ENCODE results near the gene FOXP1. TPM values are rescaled to one million over a fixed set of nuclear protein-coding genes. Genes with fewer than 3 reads are reported as not detected.

The FOXP1 gene
- total and polyA plus RNA-seq, 9 donors: 17.6 to 28.2 (median 20.5) TPM

GRCh38 chr3:71033681-71034220, 549.8 kb downstream of the FOXP1 start:
- 90% methylated on average over 7 of the region's 9 CpGs for WGBS (ENCODE audit: insufficient coverage)
- H3K9me3 ChIP-seq (replicated peaks; ENCODE audit: control insufficient read depth, low read depth, low read length): no peaks in the 10 kb centered on the region
- H3K4me1 ChIP-seq (ENCODE audit: control insufficient read depth, insufficient read depth, low read length): peaks cover 11% of the 10 kb centered on the region
- no peak overlapping the region for H3K27ac ChIP-seq (ENCODE audit: low read length)
- no peaks in the 10 kb centered on the region for H3K27me3 ChIP-seq (ENCODE audit: control insufficient read depth, insufficient read depth, low read length)
- no peak overlapping the region for H3K4me3 ChIP-seq (ENCODE audit: low read length)
- H3K36me3 ChIP-seq (ENCODE audit: control insufficient read depth, insufficient read depth, low read length): peaks cover 31% of the 10 kb centered on the region
- no peak for DNase-seq

GRCh38 chr3:71031914-71032521, 551.5 kb downstream of the FOXP1 start:
- no peak for DNase-seq
- no CpG with 5 or more reads among the region's 13 CpGs for WGBS (ENCODE audit: insufficient coverage)
- Histone ChIP-seq H3K27me3 (ENCODE audit: control insufficient read depth, insufficient read depth, low read length) (no peaks in the 10 kb centered on the region), H3K27ac (ENCODE audit: low read length) (no peak overlapping the region), H3K9me3 (replicated peaks; ENCODE audit: control insufficient read depth, low read depth, low read length) (no peaks in the 10 kb centered on the region), H3K4me3 (ENCODE audit: low read length) (no peak overlapping the region), H3K4me1 (ENCODE audit: control insufficient read depth, insufficient read depth, low read length) (peaks cover 11% of the 10 kb centered on the region), H3K36me3 (ENCODE audit: control insufficient read depth, insufficient read depth, low read length) (peaks cover 20% of the 10 kb centered on the region)

GRCh38 chr3:71031181-71031580, 552.3 kb downstream of the FOXP1 start:
- DNase-seq: peak; percentile 45
- no peaks in the 10 kb centered on the region for H3K27me3 ChIP-seq (ENCODE audit: control insufficient read depth, insufficient read depth, low read length)
- H3K36me3 ChIP-seq (ENCODE audit: control insufficient read depth, insufficient read depth, low read length): peaks cover 20% of the 10 kb centered on the region
- H3K27ac ChIP-seq (ENCODE audit: low read length): no peak overlapping the region
- peaks cover 11% of the 10 kb centered on the region for H3K4me1 ChIP-seq (ENCODE audit: control insufficient read depth, insufficient read depth, low read length)
- no peak overlapping the region for H3K4me3 ChIP-seq (ENCODE audit: low read length)
- no CpG with 5 or more reads among the region's 1 CpG for WGBS (ENCODE audit: insufficient coverage)
- no peaks in the 10 kb centered on the region for H3K9me3 ChIP-seq (replicated peaks; ENCODE audit: control insufficient read depth, low read depth, low read length)

GRCh38 chr3:71030748-71031147, 552.8 kb downstream of the FOXP1 start:
- no peaks in the 10 kb centered on the region for H3K9me3 ChIP-seq (replicated peaks; ENCODE audit: control insufficient read depth, low read depth, low read length)
- WGBS (ENCODE audit: insufficient coverage): 93% methylated on average over 3 of the region's 5 CpGs
- H3K36me3 ChIP-seq (ENCODE audit: control insufficient read depth, insufficient read depth, low read length): peaks cover 20% of the 10 kb centered on the region
- no peak overlapping the region for H3K4me3 ChIP-seq (ENCODE audit: low read length)
- no peaks in the 10 kb centered on the region for H3K27me3 ChIP-seq (ENCODE audit: control insufficient read depth, insufficient read depth, low read length)
- H3K4me1 ChIP-seq (ENCODE audit: control insufficient read depth, insufficient read depth, low read length): peaks cover 11% of the 10 kb centered on the region
- no peak overlapping the region for H3K27ac ChIP-seq (ENCODE audit: low read length)
- no peak for DNase-seq

- peaks cover 18% of the 10 kb centered on the region for H3K36me3 ChIP-seq (ENCODE audit: control insufficient read depth, insufficient read depth, low read length)
- 100% methylated on average over 1 of the region's 3 CpGs for WGBS (ENCODE audit: insufficient coverage)
Observed at GRCh38 chr3:71029770-71030169, 553.8 kb downstream of the FOXP1 start.

GRCh38 chr3:71028802-71029201, 554.7 kb downstream of the FOXP1 start:
- H3K4me3 ChIP-seq (ENCODE audit: low read length): no peak overlapping the region
- H3K4me1 ChIP-seq (ENCODE audit: control insufficient read depth, insufficient read depth, low read length): peaks cover 8% of the 10 kb centered on the region
- H3K27ac ChIP-seq (ENCODE audit: low read length): no peak overlapping the region
- DNase-seq: no peak
- no peaks in the 10 kb centered on the region for H3K27me3 ChIP-seq (ENCODE audit: control insufficient read depth, insufficient read depth, low read length)
- H3K36me3 ChIP-seq (ENCODE audit: control insufficient read depth, insufficient read depth, low read length): peaks cover 13% of the 10 kb centered on the region
- no peaks in the 10 kb centered on the region for H3K9me3 ChIP-seq (replicated peaks; ENCODE audit: control insufficient read depth, low read depth, low read length)
- no CpG with 5 or more reads among the region's 7 CpGs for WGBS (ENCODE audit: insufficient coverage)

More at GRCh38 chr3:71029770-71030169, 553.8 kb downstream of the FOXP1 start:
- Histone ChIP-seq H3K9me3 (replicated peaks; ENCODE audit: control insufficient read depth, low read depth, low read length) (no peaks in the 10 kb centered on the region), H3K4me1 (ENCODE audit: control insufficient read depth, insufficient read depth, low read length) (peaks cover 8% of the 10 kb centered on the region), H3K27ac (ENCODE audit: low read length) (no peak overlapping the region), H3K4me3 (ENCODE audit: low read length) (no peak overlapping the region), H3K27me3 (ENCODE audit: control insufficient read depth, insufficient read depth, low read length) (no peaks in the 10 kb centered on the region)
- DNase-seq: no peak

GRCh38 chr3:71028184-71028583, 555.3 kb downstream of the FOXP1 start:
- Histone ChIP-seq H3K27ac (ENCODE audit: low read length) (no peak overlapping the region), H3K36me3 (ENCODE audit: control insufficient read depth, insufficient read depth, low read length) (peaks cover 12% of the 10 kb centered on the region), H3K9me3 (replicated peaks; ENCODE audit: control insufficient read depth, low read depth, low read length) (no peaks in the 10 kb centered on the region), H3K4me1 (ENCODE audit: control insufficient read depth, insufficient read depth, low read length) (peaks cover 8% of the 10 kb centered on the region), H3K4me3 (ENCODE audit: low read length) (no peak overlapping the region), H3K27me3 (ENCODE audit: control insufficient read depth, insufficient read depth, low read length) (no peaks in the 10 kb centered on the region)
- DNase-seq: no peak
- WGBS (ENCODE audit: insufficient coverage): 93% methylated on average over 3 of the region's 5 CpGs

GRCh38 chr3:71026634-71027578, 556.6 kb downstream of the FOXP1 start:
- 83% methylated on average over 2 of the region's 6 CpGs for WGBS (ENCODE audit: insufficient coverage)
- H3K27me3 ChIP-seq (ENCODE audit: control insufficient read depth, insufficient read depth, low read length): no peaks in the 10 kb centered on the region
- peaks cover 7% of the 10 kb centered on the region for H3K36me3 ChIP-seq (ENCODE audit: control insufficient read depth, insufficient read depth, low read length)
- H3K4me3 ChIP-seq (ENCODE audit: low read length): no peak overlapping the region
- no peaks in the 10 kb centered on the region for H3K9me3 ChIP-seq (replicated peaks; ENCODE audit: control insufficient read depth, low read depth, low read length)
- DNase-seq: peak; percentile 20
- H3K27ac ChIP-seq (ENCODE audit: low read length): no peak overlapping the region
- H3K4me1 ChIP-seq (ENCODE audit: control insufficient read depth, insufficient read depth, low read length): peaks cover under 1% of the 10 kb centered on the region

- no peak overlapping the region for H3K27ac ChIP-seq (ENCODE audit: low read length)
Observed at GRCh38 chr3:71025516-71025915, 558.0 kb downstream of the FOXP1 start.

GRCh38 chr3:71025010-71025409, 558.5 kb downstream of the FOXP1 start:
- H3K27me3 ChIP-seq (ENCODE audit: control insufficient read depth, insufficient read depth, low read length): no peaks in the 10 kb centered on the region
- no peak overlapping the region for H3K27ac ChIP-seq (ENCODE audit: low read length)
- 97% methylated on average over 4 of the region's 8 CpGs for WGBS (ENCODE audit: insufficient coverage)
- no peaks in the 10 kb centered on the region for H3K4me1 ChIP-seq (ENCODE audit: control insufficient read depth, insufficient read depth, low read length)
- no peak overlapping the region for H3K4me3 ChIP-seq (ENCODE audit: low read length)
- no peaks in the 10 kb centered on the region for H3K9me3 ChIP-seq (replicated peaks; ENCODE audit: control insufficient read depth, low read depth, low read length)
- H3K36me3 ChIP-seq (ENCODE audit: control insufficient read depth, insufficient read depth, low read length): peaks cover 7% of the 10 kb centered on the region
- no peak for DNase-seq

More at GRCh38 chr3:71025516-71025915, 558.0 kb downstream of the FOXP1 start:
- H3K9me3 ChIP-seq (replicated peaks; ENCODE audit: control insufficient read depth, low read depth, low read length): no peaks in the 10 kb centered on the region
- no peaks in the 10 kb centered on the region for H3K4me1 ChIP-seq (ENCODE audit: control insufficient read depth, insufficient read depth, low read length)
- DNase-seq: no peak
- peaks cover 7% of the 10 kb centered on the region for H3K36me3 ChIP-seq (ENCODE audit: control insufficient read depth, insufficient read depth, low read length)
- no peak overlapping the region for H3K4me3 ChIP-seq (ENCODE audit: low read length)
- no CpG with 5 or more reads among the region's 1 CpG for WGBS (ENCODE audit: insufficient coverage)
- no peaks in the 10 kb centered on the region for H3K27me3 ChIP-seq (ENCODE audit: control insufficient read depth, insufficient read depth, low read length)
